DMS 273 (cell line): Measurements from ENCODE around the gene PCDHGB7.
"Not testable (repeated sequence)": the region's sequence is repeated elsewhere in the genome, so short reads cannot be mapped to it uniquely, and the experiment has no call there.

ENCODE experiments used
- DNase-seq: peaks from one replicate; lab custom pipeline; 2025; ENCODE audit not compliant: unreplicated experiment; lab: John Stamatoyannopoulos, UW

PCDHGB7 gene

DNA sequence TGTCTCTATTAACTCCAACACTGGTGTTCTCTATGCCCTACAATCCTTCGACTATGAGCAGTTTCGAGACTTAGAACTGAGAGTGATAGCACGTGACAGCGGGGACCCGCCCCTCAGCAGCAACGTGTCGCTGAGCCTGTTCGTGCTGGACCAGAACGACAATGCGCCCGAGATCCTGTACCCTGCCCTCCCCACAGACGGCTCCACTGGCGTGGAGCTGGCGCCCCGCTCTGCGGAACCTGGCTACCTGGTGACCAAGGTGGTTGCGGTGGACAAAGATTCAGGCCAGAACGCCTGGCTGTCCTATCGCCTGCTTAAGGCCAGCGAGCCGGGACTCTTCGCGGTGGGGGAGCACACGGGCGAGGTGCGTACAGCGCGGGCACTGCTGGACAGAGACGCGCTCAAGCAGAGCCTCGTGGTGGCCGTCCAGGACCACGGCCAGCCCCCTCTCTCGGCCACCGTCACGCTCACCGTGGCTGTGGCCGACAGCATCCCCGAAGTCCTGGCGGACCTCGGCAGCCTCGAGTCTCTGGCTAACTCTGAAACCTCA, 5.3 kb downstream of the PCDHGB7 start:
- DNase-seq, result no peak

DNA sequence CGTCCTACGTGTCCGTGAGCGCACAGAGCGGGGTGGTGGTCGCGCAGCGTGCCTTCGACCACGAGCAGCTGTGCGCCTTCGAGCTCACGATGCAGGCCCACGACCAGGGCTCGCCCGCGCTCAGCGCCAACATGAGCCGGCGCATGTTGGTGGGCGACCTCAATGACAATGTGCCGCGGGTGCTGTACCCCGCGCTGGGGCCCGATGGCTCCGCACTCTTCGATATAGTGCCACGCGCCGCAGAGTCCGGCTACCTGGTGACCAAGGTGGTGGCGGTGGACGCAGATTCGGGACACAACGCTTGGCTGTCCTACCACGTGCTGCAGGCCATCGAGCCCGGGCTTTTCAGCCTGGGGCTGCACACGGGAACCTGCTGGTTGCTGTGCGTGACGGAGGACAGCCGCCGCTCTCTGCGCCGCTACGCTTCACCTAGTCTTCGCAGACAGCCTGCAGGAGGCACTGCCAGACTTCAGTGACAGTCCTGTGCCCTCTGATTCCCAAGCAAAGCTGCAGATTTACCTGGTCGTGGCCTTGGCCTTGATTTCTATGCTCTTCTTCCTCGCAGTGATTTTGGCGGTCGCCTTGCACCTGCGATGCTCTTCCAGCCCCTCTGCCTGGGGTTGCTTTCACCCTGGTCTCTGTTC, 10.4 kb downstream of the PCDHGB7 start:
- DNase-seq, result no peak

DNA sequence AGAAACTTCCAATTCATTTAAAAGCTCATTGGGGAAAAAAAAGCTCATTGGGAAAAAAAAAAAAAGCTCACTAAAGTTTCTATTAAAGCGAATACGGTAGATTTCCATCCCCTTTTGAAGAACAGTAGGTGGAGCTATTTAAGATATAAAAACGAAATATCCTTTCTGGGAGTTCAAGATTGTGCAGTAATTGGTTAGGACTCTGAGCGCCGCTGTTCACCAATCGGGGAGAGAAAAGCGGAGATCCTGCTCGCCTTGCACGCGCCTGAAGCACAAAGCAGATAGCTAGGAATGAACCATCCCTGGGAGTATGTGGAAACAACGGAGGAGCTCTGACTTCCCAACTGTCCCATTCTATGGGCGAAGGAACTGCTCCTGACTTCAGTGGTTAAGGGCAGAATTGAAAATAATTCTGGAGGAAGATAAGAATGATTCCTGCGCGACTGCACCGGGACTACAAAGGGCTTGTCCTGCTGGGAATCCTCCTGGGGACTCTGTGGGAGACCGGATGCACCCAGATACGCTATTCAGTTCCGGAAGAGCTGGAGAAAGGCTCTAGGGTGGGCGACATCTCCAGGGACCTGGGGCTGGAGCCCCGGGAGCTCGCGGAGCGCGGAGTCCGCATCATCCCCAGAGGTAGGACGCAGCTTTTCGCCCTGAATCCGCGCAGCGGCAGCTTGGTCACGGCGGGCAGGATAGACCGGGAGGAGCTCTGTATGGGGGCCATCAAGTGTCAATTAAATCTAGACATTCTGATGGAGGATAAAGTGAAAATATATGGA, 13.0 kb downstream of the PCDHGB7 start, which contains the start of gene PCDHGA12:
TSS of gene PCDHGA12 (plus strand) at position 176 of the 782 bp plus-strand sequence. CDS start at position 429, 253 bp downstream.
- no peak for DNase-seq

DNA sequence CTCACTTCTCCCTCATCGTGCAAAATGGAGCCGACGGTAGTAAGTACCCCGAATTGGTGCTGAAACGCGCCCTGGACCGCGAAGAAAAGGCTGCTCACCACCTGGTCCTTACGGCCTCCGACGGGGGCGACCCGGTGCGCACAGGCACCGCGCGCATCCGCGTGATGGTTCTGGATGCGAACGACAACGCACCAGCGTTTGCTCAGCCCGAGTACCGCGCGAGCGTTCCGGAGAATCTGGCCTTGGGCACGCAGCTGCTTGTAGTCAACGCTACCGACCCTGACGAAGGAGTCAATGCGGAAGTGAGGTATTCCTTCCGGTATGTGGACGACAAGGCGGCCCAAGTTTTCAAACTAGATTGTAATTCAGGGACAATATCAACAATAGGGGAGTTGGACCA, 13.8 kb downstream of the PCDHGB7 start:
- no peak for DNase-seq

DNA sequence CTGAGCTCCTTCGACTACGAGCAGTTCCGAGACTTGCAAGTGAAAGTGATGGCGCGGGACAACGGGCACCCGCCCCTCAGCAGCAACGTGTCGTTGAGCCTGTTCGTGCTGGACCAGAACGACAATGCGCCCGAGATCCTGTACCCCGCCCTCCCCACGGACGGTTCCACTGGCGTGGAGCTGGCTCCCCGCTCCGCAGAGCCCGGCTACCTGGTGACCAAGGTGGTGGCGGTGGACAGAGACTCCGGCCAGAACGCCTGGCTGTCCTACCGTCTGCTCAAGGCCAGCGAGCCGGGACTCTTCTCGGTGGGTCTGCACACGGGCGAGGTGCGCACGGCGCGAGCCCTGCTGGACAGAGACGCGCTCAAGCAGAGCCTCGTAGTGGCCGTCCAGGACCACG, 14.8 kb downstream of the PCDHGB7 start:
- DNase-seq, result not testable (repeated sequence)

DNA sequence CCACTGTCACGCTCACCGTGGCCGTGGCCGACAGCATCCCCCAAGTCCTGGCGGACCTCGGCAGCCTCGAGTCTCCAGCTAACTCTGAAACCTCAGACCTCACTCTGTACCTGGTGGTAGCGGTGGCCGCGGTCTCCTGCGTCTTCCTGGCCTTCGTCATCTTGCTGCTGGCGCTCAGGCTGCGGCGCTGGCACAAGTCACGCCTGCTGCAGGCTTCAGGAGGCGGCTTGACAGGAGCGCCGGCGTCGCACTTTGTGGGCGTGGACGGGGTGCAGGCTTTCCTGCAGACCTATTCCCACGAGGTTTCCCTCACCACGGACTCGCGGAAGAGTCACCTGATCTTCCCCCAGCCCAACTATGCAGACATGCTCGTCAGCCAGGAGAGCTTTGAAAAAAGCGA, 15.2 kb downstream of the PCDHGB7 start:
- DNase-seq, result not testable (repeated sequence)

DNA sequence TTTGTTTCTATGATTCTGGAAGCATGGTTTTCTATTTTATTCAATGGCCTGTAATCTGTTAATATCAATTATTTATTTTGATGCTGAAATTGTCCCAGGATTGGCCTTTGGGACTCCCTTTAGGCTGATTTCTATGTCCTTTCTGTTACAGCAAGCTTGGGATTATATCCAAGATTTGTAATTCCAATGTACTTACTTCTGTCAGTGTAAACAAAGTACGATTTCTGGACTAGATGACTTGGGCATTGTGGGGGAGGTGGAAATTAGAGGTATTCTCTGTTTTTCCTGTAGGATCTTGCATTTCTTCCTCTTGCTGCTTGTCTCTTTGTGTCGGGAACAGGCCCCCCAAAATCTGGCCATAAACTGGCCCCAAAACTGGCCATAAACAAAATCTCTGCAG, 16.5 kb downstream of the PCDHGB7 start:
- DNase-seq, result no peak

DNA sequence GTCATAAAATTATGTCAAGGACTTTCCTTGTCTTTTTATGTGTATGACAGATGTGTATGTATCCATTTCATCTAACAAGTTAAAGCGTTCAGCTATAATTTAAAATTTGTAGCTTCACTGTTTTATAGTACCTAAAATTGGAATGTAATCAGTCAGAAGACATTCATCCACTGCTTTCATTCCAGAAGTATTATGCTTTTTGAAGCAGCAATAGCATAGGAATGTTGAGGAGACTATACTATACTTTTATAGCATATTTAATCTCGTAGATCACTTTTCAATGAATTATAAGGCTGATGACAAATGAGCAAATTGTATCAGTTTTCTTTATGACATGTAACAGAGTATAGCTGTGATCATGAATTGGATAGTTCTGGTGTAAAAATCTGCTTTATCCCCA, 19.7 kb downstream of the PCDHGB7 start:
- no peak for DNase-seq

DNA sequence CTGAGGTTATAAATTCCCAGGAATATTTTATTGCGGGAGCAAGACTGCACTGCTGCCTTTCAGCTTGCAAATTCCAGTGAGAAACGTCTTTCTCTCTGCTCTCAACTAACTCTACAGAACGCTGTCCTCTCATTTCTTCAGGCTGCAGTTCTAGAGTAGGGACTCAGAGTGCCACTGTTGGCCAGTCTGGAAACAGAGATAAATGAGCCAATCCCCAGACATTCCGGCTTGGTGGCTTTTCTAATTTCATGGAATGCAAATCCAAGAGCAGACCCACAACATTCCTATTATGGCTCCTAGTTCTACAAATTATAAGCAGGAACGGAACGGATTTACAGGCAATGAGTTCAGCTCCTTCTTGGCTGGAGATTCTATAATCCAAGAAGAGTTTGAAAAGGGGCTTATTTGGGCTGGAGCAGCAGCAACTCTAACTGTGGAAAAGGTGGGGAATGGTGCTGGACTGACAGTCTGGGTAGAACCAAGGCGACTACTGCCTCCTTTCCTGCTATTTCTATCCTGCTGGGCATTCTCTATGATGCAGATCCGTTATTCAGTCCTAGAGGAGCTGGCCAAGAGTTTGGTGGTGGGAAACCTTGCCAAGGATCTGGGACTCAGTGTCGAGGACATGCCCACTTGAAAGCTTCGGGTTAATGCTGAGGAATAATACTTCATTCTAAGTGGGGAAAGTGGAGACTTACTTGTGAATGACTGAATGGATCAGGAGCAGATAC, 22.1 kb downstream of the PCDHGB7 start:
- DNase-seq, result no peak

DNA sequence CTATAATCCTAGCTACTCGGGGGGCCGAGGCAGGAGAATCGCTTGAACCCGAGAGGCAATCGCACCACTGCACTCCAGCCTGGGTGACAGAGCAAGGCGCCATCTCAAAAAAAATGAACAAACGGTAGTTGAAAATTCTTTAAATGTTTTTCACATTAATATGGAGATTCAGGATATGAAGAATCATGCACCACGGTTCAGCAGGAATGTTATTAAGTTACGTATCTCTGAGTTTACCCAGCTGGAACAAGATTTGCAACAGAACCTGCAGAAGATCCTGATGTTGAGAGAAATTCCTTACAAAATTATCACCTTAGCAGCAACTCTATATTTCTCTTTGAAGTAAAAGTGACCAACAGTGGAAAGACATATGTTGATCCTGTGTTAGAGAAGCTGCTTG, 22.9 kb downstream of the PCDHGB7 start:
- DNase-seq, result no peak

DNA sequence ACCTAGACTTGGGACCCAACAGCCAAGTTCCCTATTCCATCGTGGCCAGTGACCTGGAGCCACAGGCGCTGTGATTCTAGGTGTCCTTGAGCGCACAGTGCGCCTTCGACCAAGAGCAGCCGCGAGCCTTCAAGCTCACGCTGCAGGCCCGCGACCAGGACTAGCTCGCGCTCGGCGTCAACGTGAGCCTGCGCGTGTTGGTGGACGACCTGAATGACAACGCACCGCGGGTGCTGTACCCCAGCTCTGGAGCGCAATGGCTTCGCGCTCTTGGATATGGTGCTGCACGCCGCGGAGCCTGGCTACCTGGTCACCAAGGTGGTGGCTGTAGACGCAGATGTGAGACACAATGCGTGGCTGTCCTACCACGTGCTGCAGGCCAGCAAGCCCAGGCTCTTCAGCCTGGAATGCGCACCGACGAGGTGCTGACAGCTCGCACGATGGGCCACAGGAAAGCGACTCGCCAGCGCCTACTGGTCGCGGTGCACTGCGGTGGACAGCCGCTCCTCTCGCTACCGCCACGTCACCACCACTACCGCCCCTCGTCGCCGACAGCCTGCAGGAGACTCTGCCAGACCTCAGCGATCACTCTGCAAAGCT, 24.2 kb downstream of the PCDHGB7 start:
- no peak for DNase-seq

DNA sequence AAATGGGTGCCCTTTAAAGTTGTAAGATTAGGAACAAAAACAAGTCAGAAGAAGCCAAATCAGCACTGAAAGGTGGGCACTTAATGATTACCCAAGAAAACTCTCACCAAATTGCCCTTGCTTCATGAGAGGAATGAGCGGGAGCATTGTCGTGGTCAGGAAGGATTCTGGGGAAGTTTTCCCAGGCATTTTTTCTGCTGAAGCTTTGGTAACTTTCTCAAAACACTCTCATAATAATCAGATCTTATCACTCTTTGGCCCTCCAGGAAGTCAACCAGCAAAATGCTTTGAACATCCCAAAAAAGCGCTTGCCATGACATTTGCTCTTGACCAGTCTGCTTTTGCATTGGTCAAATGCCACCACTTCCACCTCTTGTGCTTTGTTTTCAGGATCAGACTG, 47.9 kb downstream of the PCDHGB7 start:
- no peak for DNase-seq
